GM23338 (cell line): ENCODE data around the gene TMEM127. TPM values are rescaled to one million over a fixed set of nuclear protein-coding genes. Genes with fewer than 3 reads are reported as not detected.

Experiments used
- ATAC-seq: fragments of 200-7000 bp; cut with Tn5 transposase; 3 replicates; pipeline ENCODE4 v1.9.1; 2020
- DNase-seq: peaks from one replicate; pipeline ENCODE4 v3.0.0-alpha.2; 2015; ENCODE audit warnings: low spot score
- H2AFZ ChIP-seq: fragments of 200-600 bp; sonication (generic); 2 replicates; pipeline ENCODE4 v1.8.0; 2016; ENCODE audit warnings: antibody characterized with exemption, mild to moderate bottlenecking, moderate library complexity
- H3F3A ChIP-seq: fragments of 200-600 bp; sonication (generic); replicated peaks from 2 replicates; pipeline ENCODE4 v1.8.0; 2017; ENCODE audit warnings: antibody characterized with exemption, mixed run types, low read depth
- H3K27ac ChIP-seq: fragments of 200-600 bp; sonication (generic); 2 replicates; pipeline ENCODE4 v1.6.1; 2016; ENCODE audit warnings: low read depth
- H3K27me3 ChIP-seq: fragments of 200-600 bp; sonication (generic); 2 replicates; pipeline ENCODE4 v1.8.0; 2016; ENCODE audit warnings: mild to moderate bottlenecking, mixed run types, moderate library complexity; ENCODE audit not compliant: insufficient read depth
- H3K36me3 ChIP-seq: fragments of 200-600 bp; sonication (generic); 2 replicates; pipeline ENCODE4 v1.8.0; 2016; ENCODE audit warnings: mild to moderate bottlenecking; ENCODE audit not compliant: insufficient read depth
- H3K4me1 ChIP-seq: fragments of 200-600 bp; sonication (generic); 2 replicates; pipeline ENCODE4 v1.8.0; 2016; ENCODE audit warnings: mild to moderate bottlenecking, moderate library complexity; ENCODE audit not compliant: insufficient read depth
- H3K4me2 ChIP-seq: fragments of 200-600 bp; sonication (generic); 2 replicates; pipeline ENCODE4 v1.7.1; 2017; ENCODE audit warnings: mixed run types
- H3K4me3 ChIP-seq: fragments of 200-600 bp; sonication (generic); 2 replicates; pipeline ENCODE4 v1.6.1; 2016; ENCODE audit warnings: mixed run types
- H3K79me2 ChIP-seq: fragments of 200-600 bp; sonication (generic); replicated peaks from 2 replicates; pipeline ENCODE4 v1.8.0; 2017; ENCODE audit warnings: mild to moderate bottlenecking; ENCODE audit not compliant: insufficient read depth
- H3K9me2 ChIP-seq: fragments of 200-600 bp; sonication (generic); 2 replicates; pipeline ENCODE4 v1.8.0; 2017; ENCODE audit not compliant: insufficient read depth
- H4K20me1 ChIP-seq: fragments of 200-600 bp; sonication (generic); replicated peaks from 2 replicates; pipeline ENCODE4 v1.8.0; 2017; ENCODE audit warnings: mild to moderate bottlenecking; ENCODE audit not compliant: insufficient read depth
- H3K27ac Mint-ChIP-seq: 2 replicates; pipeline ENCODE4 v1.8.0; 2020; ENCODE audit warnings: inconsistent platforms, mild to moderate bottlenecking, moderate library complexity, mixed read lengths
- H3K27me3 Mint-ChIP-seq: 3 replicates; pipeline ENCODE4 v1.8.0; 2022; ENCODE audit warnings: low read depth, mild to moderate bottlenecking, moderate library complexity, mixed read lengths, inconsistent platforms; ENCODE audit not compliant: insufficient read depth, poor library complexity
- H3K36me3 Mint-ChIP-seq: 3 replicates; pipeline ENCODE4 v1.8.0; 2021; ENCODE audit warnings: low read depth, mild to moderate bottlenecking, inconsistent platforms, moderate library complexity, mixed read lengths
- H3K4me1 Mint-ChIP-seq: 3 replicates; pipeline ENCODE4 v1.8.0; 2020; ENCODE audit warnings: mild to moderate bottlenecking, inconsistent platforms, mixed read lengths
- H3K4me3 Mint-ChIP-seq: 3 replicates; pipeline ENCODE4 v1.8.0; 2021; ENCODE audit warnings: moderate library complexity, mild to moderate bottlenecking, inconsistent platforms, mixed read lengths
- H3K9me3 Mint-ChIP-seq: 3 replicates; pipeline ENCODE4 v1.8.0; 2020; ENCODE audit warnings: moderate library complexity, mild to moderate bottlenecking, inconsistent platforms, mixed read lengths
- CREB1 ChIP-seq: fragments of 250-450 bp; sonication (Bioruptor Pico); IDR thresholded peaks from 2 replicates; pipeline ENCODE4 v1.5.0; 2020; ENCODE audit warnings: low read depth, mild to moderate bottlenecking, moderate library complexity
- EZH2 ChIP-seq: fragments of 200-600 bp; sonication (generic); IDR thresholded peaks from one replicate; pipeline ENCODE4 v1.8.0; 2017; ENCODE audit warnings: antibody characterized with exemption, mild to moderate bottlenecking, low read depth; ENCODE audit not compliant: unreplicated experiment
- EZH2phosphoT487 ChIP-seq: fragments of 200-600 bp; sonication (generic); IDR thresholded peaks from one replicate; pipeline ENCODE4 v1.8.1; 2018; ENCODE audit warnings: antibody characterized with exemption; ENCODE audit not compliant: unreplicated experiment
- JUNB ChIP-seq: IDR thresholded peaks from one replicate; pipeline ENCODE4 v1.6.1; 2016; ENCODE audit warnings: antibody characterized with exemption; ENCODE audit not compliant: unreplicated experiment
- NANOG ChIP-seq: IDR thresholded peaks from 2 replicates; pipeline ENCODE4 v1.6.1; 2016; ENCODE audit warnings: antibody characterized with exemption, borderline replicate concordance
- POLR2AphosphoS5 ChIP-seq: IDR thresholded peaks from 2 replicates; pipeline ENCODE4 v1.6.1; 2016; ENCODE audit warnings: antibody characterized with exemption, low read depth
- STAT1 ChIP-seq: IDR thresholded peaks from one replicate; pipeline ENCODE4 v1.6.1; 2016; ENCODE audit warnings: antibody characterized with exemption; ENCODE audit not compliant: unreplicated experiment
- ZNF114 ChIP-seq: fragments of 250-450 bp; sonication (Bioruptor Pico); IDR thresholded peaks from 2 replicates; pipeline ENCODE4 v1.5.0; 2020; ENCODE audit warnings: mild to moderate bottlenecking, moderate library complexity
- ZNF331 ChIP-seq: fragments of 250-450 bp; sonication (Bioruptor Pico); IDR thresholded peaks from 2 replicates; pipeline ENCODE4 v1.5.0; 2020; ENCODE audit warnings: low read depth, mild to moderate bottlenecking, moderate library complexity
- polyA plus RNA-seq: library from polyadenylated mRNA; unstranded; fragments of >200 nt; fragmentation: Nextera tagmentation; extraction: Ambion mirVana; gene quantifications from 2 replicates; pipeline ENCODE4 v1.2.1, GENCODE V29; 2016
- total RNA-seq: library from RNA; depleted of rRNA; stranded (reverse); fragments of >200 nt; shearing (Covaris generic); gene quantifications from 2 replicates; pipeline ENCODE4 v1.2.3, GENCODE V29; 2014
- TF ChIP-seq, protein P1 (sequence below): IDR thresholded peaks from one replicate; pipeline ENCODE4 v1.6.1; 2018; ENCODE audit warnings: antibody characterized with exemption; ENCODE audit not compliant: unreplicated experiment
- TF ChIP-seq, protein P2 (sequence below): fragments of 250-450 bp; sonication (Bioruptor Pico); IDR thresholded peaks from 2 replicates; pipeline ENCODE4 v1.5.0; 2020; ENCODE audit warnings: mild to moderate bottlenecking, moderate library complexity
- TF ChIP-seq, protein P3 (sequence below): IDR thresholded peaks from 2 replicates; pipeline ENCODE4 v1.6.1; 2016; ENCODE audit warnings: antibody characterized with exemption
- TF ChIP-seq, protein P4 (sequence below), 2 experiments: fragments of 200-600 bp in 1 of 2; sonication (generic) in 1 of 2; conservative IDR thresholded peaks; 2 replicates each; pipeline versions ENCODE4 v1.5.1 to v1.6.1; 2016 to 2017; ENCODE audit warnings: antibody characterized with exemption in 2 of 2, low read depth in 2 of 2, mild to moderate bottlenecking in 2 of 2, moderate library complexity in 1 of 2

Gene TMEM127
- total and polyA plus RNA-seq, 2 experiments from 2014 or later, result 4.9 to 19.9 TPM

DNA sequence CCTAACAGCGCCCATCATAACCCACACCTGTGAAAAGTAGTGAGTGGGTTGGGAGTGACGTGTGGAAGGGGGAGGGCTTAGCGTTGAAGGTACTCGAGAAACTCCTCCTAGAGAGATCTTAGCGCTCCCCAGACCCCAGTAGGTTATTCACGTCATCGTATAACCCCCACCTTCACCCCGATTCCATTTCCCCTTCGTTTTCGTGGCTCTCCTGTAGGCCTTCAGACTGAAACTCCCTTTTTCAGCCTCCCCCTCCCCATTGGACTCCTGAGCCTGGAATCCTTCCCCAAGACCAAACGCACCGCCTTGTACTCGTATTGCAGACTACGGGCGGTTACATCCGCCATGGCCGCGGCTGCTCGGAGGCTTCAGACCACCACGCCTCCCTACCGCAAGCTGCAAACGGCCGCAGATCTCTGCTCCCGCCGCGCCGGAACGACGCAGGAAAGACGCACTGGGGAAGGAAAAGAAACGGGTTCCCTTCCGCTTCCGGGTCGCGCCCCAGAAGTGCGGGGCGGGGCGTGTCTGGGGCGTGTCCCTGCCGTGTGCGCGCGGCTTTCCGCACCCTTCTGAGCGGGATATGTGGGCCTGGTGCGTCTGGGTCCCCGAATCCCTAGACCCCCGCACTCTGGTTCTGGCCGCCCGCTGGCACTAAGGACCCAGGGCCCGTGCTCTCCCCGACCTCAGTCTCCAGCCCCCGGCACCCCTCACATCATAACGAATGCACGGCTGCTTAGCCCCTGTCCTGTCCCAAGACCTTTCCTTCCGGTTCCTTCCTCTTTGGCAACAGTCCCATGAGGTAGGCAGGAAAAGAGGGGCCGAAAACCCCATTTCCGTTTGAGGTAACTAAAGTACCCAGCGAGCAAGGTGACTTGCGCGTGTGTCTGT is 39.5 kb upstream of the TMEM127 start, which contains the start of gene SNRNP200:
Gene SNRNP200, minus strand, starts transcription at position 456 of the 888 bp plus-strand sequence. Its CDS starts 109 bp downstream, at position 347.
- Histone ChIP-seq H3K27me3 (no peaks in the 10 kb centered on the region), H3K9me2 (no peaks in the 10 kb centered on the region), H3K36me3 (peaks cover 37% of the 10 kb centered on the region), H3K4me3 (peak within 1 kb of the TSS; percentile 75), H3F3A (no peaks in the 10 kb centered on the region; the same call in 1 of the 2 replicates), H4K20me1 (peaks cover 14% of the 10 kb centered on the region; the same call in 1 of the 2 replicates), H3K79me2 (peaks cover 38% of the 10 kb centered on the region), H3K4me1 (no peaks in the 10 kb centered on the region; the same call in 1 of the 2 replicates), H3K4me2 (peak within 1 kb of the TSS; percentile 92), H2AFZ (peak within 1 kb of the TSS; percentile 72), H3K27ac (peak within 1 kb of the TSS; percentile 90)
- TF ChIP-seq, protein P1, sequence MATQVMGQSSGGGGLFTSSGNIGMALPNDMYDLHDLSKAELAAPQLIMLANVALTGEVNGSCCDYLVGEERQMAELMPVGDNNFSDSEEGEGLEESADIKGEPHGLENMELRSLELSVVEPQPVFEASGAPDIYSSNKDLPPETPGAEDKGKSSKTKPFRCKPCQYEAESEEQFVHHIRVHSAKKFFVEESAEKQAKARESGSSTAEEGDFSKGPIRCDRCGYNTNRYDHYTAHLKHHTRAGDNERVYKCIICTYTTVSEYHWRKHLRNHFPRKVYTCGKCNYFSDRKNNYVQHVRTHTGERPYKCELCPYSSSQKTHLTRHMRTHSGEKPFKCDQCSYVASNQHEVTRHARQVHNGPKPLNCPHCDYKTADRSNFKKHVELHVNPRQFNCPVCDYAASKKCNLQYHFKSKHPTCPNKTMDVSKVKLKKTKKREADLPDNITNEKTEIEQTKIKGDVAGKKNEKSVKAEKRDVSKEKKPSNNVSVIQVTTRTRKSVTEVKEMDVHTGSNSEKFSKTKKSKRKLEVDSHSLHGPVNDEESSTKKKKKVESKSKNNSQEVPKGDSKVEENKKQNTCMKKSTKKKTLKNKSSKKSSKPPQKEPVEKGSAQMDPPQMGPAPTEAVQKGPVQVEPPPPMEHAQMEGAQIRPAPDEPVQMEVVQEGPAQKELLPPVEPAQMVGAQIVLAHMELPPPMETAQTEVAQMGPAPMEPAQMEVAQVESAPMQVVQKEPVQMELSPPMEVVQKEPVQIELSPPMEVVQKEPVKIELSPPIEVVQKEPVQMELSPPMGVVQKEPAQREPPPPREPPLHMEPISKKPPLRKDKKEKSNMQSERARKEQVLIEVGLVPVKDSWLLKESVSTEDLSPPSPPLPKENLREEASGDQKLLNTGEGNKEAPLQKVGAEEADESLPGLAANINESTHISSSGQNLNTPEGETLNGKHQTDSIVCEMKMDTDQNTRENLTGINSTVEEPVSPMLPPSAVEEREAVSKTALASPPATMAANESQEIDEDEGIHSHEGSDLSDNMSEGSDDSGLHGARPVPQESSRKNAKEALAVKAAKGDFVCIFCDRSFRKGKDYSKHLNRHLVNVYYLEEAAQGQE, result no peak
- TF ChIP-seq EZH2, result no peak
- TF ChIP-seq, protein P2, sequence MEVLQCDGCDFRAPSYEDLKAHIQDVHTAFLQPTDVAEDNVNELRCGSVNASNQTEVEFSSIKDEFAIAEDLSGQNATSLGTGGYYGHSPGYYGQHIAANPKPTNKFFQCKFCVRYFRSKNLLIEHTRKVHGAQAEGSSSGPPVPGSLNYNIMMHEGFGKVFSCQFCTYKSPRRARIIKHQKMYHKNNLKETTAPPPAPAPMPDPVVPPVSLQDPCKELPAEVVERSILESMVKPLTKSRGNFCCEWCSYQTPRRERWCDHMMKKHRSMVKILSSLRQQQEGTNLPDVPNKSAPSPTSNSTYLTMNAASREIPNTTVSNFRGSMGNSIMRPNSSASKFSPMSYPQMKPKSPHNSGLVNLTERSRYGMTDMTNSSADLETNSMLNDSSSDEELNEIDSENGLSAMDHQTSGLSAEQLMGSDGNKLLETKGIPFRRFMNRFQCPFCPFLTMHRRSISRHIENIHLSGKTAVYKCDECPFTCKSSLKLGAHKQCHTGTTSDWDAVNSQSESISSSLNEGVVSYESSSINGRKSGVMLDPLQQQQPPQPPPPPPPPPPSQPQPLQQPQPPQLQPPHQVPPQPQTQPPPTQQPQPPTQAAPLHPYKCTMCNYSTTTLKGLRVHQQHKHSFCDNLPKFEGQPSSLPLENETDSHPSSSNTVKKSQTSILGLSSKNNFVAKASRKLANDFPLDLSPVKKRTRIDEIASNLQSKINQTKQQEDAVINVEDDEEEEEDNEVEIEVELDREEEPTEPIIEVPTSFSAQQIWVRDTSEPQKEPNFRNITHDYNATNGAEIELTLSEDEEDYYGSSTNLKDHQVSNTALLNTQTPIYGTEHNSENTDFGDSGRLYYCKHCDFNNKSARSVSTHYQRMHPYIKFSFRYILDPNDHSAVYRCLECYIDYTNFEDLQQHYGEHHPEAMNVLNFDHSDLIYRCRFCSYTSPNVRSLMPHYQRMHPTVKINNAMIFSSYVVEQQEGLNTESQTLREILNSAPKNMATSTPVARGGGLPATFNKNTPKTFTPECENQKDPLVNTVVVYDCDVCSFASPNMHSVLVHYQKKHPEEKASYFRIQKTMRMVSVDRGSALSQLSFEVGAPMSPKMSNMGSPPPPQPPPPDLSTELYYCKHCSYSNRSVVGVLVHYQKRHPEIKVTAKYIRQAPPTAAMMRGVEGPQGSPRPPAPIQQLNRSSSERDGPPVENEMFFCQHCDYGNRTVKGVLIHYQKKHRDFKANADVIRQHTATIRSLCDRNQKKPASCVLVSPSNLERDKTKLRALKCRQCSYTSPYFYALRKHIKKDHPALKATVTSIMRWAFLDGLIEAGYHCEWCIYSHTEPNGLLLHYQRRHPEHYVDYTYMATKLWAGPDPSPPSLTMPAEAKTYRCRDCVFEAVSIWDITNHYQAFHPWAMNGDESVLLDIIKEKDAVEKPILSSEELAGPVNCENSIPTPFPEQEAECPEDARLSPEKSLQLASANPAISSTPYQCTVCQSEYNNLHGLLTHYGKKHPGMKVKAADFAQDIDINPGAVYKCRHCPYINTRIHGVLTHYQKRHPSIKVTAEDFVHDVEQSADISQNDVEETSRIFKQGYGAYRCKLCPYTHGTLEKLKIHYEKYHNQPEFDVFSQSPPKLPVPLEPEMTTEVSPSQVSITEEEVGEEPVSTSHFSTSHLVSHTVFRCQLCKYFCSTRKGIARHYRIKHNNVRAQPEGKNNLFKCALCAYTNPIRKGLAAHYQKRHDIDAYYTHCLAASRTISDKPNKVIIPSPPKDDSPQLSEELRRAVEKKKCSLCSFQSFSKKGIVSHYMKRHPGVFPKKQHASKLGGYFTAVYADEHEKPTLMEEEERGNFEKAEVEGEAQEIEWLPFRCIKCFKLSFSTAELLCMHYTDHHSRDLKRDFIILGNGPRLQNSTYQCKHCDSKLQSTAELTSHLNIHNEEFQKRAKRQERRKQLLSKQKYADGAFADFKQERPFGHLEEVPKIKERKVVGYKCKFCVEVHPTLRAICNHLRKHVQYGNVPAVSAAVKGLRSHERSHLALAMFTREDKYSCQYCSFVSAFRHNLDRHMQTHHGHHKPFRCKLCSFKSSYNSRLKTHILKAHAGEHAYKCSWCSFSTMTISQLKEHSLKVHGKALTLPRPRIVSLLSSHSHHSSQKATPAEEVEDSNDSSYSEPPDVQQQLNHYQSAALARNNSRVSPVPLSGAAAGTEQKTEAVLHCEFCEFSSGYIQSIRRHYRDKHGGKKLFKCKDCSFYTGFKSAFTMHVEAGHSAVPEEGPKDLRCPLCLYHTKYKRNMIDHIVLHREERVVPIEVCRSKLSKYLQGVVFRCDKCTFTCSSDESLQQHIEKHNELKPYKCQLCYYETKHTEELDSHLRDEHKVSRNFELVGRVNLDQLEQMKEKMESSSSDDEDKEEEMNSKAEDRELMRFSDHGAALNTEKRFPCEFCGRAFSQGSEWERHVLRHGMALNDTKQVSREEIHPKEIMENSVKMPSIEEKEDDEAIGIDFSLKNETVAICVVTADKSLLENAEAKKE (CRISPR knock-in tag), result no peak
- TF ChIP-seq STAT1, result no peak
- no peak for TF ChIP-seq NANOG
- TF ChIP-seq, protein P3, sequence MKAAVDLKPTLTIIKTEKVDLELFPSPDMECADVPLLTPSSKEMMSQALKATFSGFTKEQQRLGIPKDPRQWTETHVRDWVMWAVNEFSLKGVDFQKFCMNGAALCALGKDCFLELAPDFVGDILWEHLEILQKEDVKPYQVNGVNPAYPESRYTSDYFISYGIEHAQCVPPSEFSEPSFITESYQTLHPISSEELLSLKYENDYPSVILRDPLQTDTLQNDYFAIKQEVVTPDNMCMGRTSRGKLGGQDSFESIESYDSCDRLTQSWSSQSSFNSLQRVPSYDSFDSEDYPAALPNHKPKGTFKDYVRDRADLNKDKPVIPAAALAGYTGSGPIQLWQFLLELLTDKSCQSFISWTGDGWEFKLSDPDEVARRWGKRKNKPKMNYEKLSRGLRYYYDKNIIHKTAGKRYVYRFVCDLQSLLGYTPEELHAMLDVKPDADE, result peak; percentile 94
- TF ChIP-seq ZNF331 (CRISPR knock-in tag), result no peak
- TF ChIP-seq, protein P4, sequence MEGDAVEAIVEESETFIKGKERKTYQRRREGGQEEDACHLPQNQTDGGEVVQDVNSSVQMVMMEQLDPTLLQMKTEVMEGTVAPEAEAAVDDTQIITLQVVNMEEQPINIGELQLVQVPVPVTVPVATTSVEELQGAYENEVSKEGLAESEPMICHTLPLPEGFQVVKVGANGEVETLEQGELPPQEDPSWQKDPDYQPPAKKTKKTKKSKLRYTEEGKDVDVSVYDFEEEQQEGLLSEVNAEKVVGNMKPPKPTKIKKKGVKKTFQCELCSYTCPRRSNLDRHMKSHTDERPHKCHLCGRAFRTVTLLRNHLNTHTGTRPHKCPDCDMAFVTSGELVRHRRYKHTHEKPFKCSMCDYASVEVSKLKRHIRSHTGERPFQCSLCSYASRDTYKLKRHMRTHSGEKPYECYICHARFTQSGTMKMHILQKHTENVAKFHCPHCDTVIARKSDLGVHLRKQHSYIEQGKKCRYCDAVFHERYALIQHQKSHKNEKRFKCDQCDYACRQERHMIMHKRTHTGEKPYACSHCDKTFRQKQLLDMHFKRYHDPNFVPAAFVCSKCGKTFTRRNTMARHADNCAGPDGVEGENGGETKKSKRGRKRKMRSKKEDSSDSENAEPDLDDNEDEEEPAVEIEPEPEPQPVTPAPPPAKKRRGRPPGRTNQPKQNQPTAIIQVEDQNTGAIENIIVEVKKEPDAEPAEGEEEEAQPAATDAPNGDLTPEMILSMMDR (conservative IDR thresholded peaks at IDR 0.05; ENCODE audit: low read depth in 2 of 2), result no peak
- no peak for TF ChIP-seq EZH2phosphoT487
- TF ChIP-seq CREB1 (CRISPR knock-in tag), result peak; percentile 63; the same call in 1 of the 2 replicates
- TF ChIP-seq ZNF114 (CRISPR knock-in tag), result no peak
- peak; percentile 89 for TF ChIP-seq POLR2AphosphoS5
- TF ChIP-seq JUNB, result no peak
- ATAC-seq, result peak; percentile 97
- peak; percentile 94 for DNase-seq
- Mint-ChIP-seq H3K27me3 (no peaks in the 10 kb centered on the region), H3K4me1 (peaks cover 17% of the 10 kb centered on the region), H3K4me3 (peak within 1 kb of the TSS; percentile 100), H3K36me3 (peaks cover 44% of the 10 kb centered on the region), H3K9me3 (no peaks in the 10 kb centered on the region), H3K27ac (peak within 1 kb of the TSS; percentile 99)
